Lower leg skin (tissue), 3 donors: ENCODE measurements around the gene PRCD.
A peak's percentile ranks its signal among the peaks of the same experiment; 100 is the strongest.

Experiments
- CTCF ChIP-seq, 3 donors: fragments of 450-650 bp; IDR thresholded peaks; one replicate each; pipeline ENCODE4 v1.5.1; 2016; ENCODE audit warnings: antibody characterized with exemption in 3 of 3, mild to moderate bottlenecking in 3 of 3, moderate library complexity in 2 of 3
- POLR2A ChIP-seq, 2 donors: fragments of 450-650 bp; IDR thresholded peaks; one replicate each; pipeline ENCODE4 v1.6.1; 2016 to 2017; ENCODE audit warnings: antibody characterized with exemption in 2 of 2, mild to moderate bottlenecking in 1 of 2, moderate library complexity in 1 of 2

GRCh38 chr17:76506408-76507345 is 33.2 kb upstream of the PRCD start:
- TF ChIP-seq CTCF (IDR thresholded peaks at IDR 0.05) (peak in 2 of 3 donors; percentile 61 to 96), POLR2A (IDR thresholded peaks at IDR 0.05) (no peak)
